Thymus (tissue), 11 donors: ENCODE data around the gene GCNT2. TPM values are rescaled to one million over a fixed set of nuclear protein-coding genes. Genes with fewer than 3 reads are reported as not detected.

ENCODE experiments used
- DNase-seq, 9 donors: peaks; one replicate each; pipeline ENCODE4 v3.0.0-alpha.2; 2013; ENCODE audit warnings: low spot score in 9 of 9, low read depth in 6 of 9, missing footprints in 1 of 9
- H3K27ac ChIP-seq, 2 donors: one replicate each; pipeline ENCODE4 v1.5.1; 2013; ENCODE audit warnings: control low read depth in 1 of 2, low read depth in 1 of 2, low read length in 1 of 2, mild to moderate bottlenecking in 1 of 2, moderate library complexity in 1 of 2
- H3K27me3 ChIP-seq, 2 donors: one replicate each; pipeline ENCODE4 v1.5.1; 2013; ENCODE audit warnings: low read length in 1 of 2; ENCODE audit not compliant: control insufficient read depth in 2 of 2, insufficient read depth in 1 of 2
- H3K36me3 ChIP-seq, 2 donors: one replicate each; pipeline ENCODE4 v1.5.1; 2013; ENCODE audit warnings: low read length in 1 of 2, mild to moderate bottlenecking in 1 of 2, moderate library complexity in 1 of 2; ENCODE audit not compliant: control insufficient read depth in 2 of 2, insufficient read depth in 2 of 2
- H3K4me1 ChIP-seq, 2 donors: one replicate each; pipeline ENCODE4 v1.5.1; 2013; ENCODE audit warnings: low read length in 2 of 2; ENCODE audit not compliant: control insufficient read depth in 2 of 2, insufficient read depth in 2 of 2
- H3K4me3 ChIP-seq, 2 donors: one replicate each; pipeline ENCODE4 v1.5.1; 2013; ENCODE audit warnings: low read length in 2 of 2, control low read depth in 1 of 2, mild to moderate bottlenecking in 1 of 2
- H3K9me3 ChIP-seq, 2 donors: one replicate each; pipeline ENCODE4 v1.5.1; 2013; ENCODE audit warnings: low read length in 1 of 2, mild to moderate bottlenecking in 1 of 2; ENCODE audit not compliant: control insufficient read depth in 2 of 2, insufficient read depth in 1 of 2
- WGBS: extraction: QIAGEN DNeasy Blood & Tissue Kit; methylation state at CpG from one replicate; pipeline ENCODE4 v1.1.7; 2013; 5-methylcytosine and 5-hydroxymethylcytosine counted together
- polyA plus RNA-seq: library from polyadenylated mRNA; stranded (reverse); fragments of 200-250 nt; gene quantifications from one replicate; pipeline ENCODE4 v1.2.3, GENCODE V29; 2013
- total RNA-seq: library from RNA; stranded (reverse); fragments of 120-200 nt; gene quantifications from one replicate; pipeline ENCODE4 v1.2.4, GENCODE V29; 2013
- donor health status: healthy.

The GCNT2 gene
- total and polyA plus RNA-seq, 2 donors, result 1.6 to 1.8 TPM

GRCh38 chr6:10552270-10552810 lies 31.2 kb downstream of the GCNT2 start:
- 96% methylated on average over 5 of the region's 5 CpGs for WGBS
- H3K4me1 ChIP-seq, result peaks cover 0 to 10% of the 10 kb centered on the region in 2 donors

GRCh38 chr6:10553871-10554270 lies 32.7 kb downstream of the GCNT2 start:
- DNase-seq, result no peak
- no peaks in the 10 kb centered on the region for H3K9me3 ChIP-seq
- no peak overlapping the region for H3K4me3 ChIP-seq
- no peaks in the 10 kb centered on the region for H3K36me3 ChIP-seq
- WGBS, result 98% methylated on average over 1 of the region's 1 CpG
- H3K27ac ChIP-seq, result no peak overlapping the region
- H3K4me1 ChIP-seq, result peaks cover 0 to 10% of the 10 kb centered on the region in 2 donors
- no peaks in the 10 kb centered on the region for H3K27me3 ChIP-seq

More at GRCh38 chr6:10552270-10552810, 31.2 kb downstream of the GCNT2 start:
- no peaks in the 10 kb centered on the region for H3K36me3 ChIP-seq
- no peak overlapping the region for H3K4me3 ChIP-seq
- H3K9me3 ChIP-seq, result no peaks in the 10 kb centered on the region
- H3K27ac ChIP-seq, result no peak overlapping the region
- H3K27me3 ChIP-seq, result no peaks in the 10 kb centered on the region
- no peak for DNase-seq

GRCh38 chr6:10554826-10555225 lies 33.7 kb downstream of the GCNT2 start:
- H3K9me3 ChIP-seq, result no peaks in the 10 kb centered on the region
- DNase-seq, result no peak
- H3K27me3 ChIP-seq, result no peaks in the 10 kb centered on the region
- WGBS, result 95% methylated on average over 7 of the region's 7 CpGs
- no peak overlapping the region for H3K4me3 ChIP-seq
- H3K4me1 ChIP-seq, result peaks cover 0 to 10% of the 10 kb centered on the region in 2 donors
- H3K36me3 ChIP-seq, result no peaks in the 10 kb centered on the region
- H3K27ac ChIP-seq, result no peak overlapping the region

DNA sequence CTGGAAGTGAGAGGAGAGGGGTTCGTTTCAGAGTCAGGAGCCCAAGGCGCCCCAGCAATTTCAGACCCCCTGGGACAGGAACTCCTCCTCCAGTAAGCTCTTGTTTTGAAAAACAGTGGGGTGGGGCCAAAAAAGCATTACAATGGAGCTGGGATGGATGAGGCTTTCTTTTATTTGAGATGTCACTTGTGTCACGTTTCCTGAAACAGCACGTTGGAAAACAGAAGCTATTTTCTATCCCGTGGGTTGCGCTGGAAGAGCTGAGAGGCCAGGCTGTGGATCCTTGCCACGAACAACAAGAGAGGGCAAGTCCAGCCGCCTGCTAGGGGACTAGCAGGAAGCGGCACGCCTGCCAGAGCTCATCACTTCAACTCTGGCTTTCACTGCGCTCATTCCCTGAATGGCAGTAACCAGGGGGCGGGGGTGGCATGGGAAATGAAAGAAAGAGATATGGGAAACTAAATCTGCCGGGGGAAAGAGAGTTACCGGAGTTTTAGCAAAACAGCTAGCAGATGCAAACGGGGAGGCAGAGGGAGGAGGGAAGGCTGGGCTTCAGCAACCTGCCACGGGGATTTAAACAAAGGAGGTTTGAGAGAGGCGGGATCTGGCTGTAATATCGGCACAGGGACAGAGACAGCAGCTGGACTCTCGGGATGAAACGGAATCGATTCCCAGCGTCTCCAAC lies 34.6 kb downstream of the GCNT2 start:
- 85% methylated on average over 22 of the region's 22 CpGs for WGBS
- peak in 3 of 9 donors; percentile 8 to 30 (median 12) for DNase-seq

DNA sequence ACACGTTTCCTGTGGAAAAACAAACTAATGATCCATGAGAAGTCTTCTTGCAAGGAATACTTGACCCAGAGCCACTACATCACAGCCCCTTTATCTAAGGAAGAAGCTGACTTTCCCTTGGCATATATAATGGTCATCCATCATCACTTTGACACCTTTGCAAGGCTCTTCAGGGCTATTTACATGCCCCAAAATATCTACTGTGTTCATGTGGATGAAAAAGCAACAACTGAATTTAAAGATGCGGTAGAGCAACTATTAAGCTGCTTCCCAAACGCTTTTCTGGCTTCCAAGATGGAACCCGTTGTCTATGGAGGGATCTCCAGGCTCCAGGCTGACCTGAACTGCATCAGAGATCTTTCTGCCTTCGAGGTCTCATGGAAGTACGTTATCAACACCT lies 35.4 kb downstream of the GCNT2 start:
- H3K4me3 ChIP-seq, result no peak overlapping the region
- H3K9me3 ChIP-seq, result no peaks in the 10 kb centered on the region
- H3K27ac ChIP-seq, result no peak overlapping the region
- DNase-seq, result no peak
- H3K36me3 ChIP-seq, result no peaks in the 10 kb centered on the region
- H3K27me3 ChIP-seq, result no peaks in the 10 kb centered on the region
- H3K4me1 ChIP-seq, result peaks cover 0 to 10% of the 10 kb centered on the region in 2 donors
- 79% methylated on average over 6 of the region's 6 CpGs for WGBS

More for the DNA sequence above, 34.6 kb downstream of the GCNT2 start:
- no peaks in the 10 kb centered on the region for H3K36me3 ChIP-seq
- H3K27ac ChIP-seq, result peak overlapping the region in 1 of 2 donors; percentile 51
- peaks cover 0 to 10% of the 10 kb centered on the region in 2 donors for H3K4me1 ChIP-seq
- no peaks in the 10 kb centered on the region for H3K9me3 ChIP-seq
- no peaks in the 10 kb centered on the region for H3K27me3 ChIP-seq
- peak overlapping the region in 1 of 2 donors; percentile 29 for H3K4me3 ChIP-seq

GRCh38 chr6:10556992-10557391 lies 35.8 kb downstream of the GCNT2 start:
- WGBS, result 94% methylated on average over 6 of the region's 6 CpGs
- Histone ChIP-seq H3K4me3 (no peak overlapping the region), H3K4me1 (peaks cover 0 to 10% of the 10 kb centered on the region in 2 donors), H3K27me3 (no peaks in the 10 kb centered on the region), H3K27ac (no peak overlapping the region), H3K36me3 (no peaks in the 10 kb centered on the region), H3K9me3 (no peaks in the 10 kb centered on the region)
- DNase-seq, result no peak

GRCh38 chr6:10557913-10558312 lies 36.8 kb downstream of the GCNT2 start:
- Histone ChIP-seq H3K36me3 (no peaks in the 10 kb centered on the region), H3K4me1 (peaks cover 0 to 10% of the 10 kb centered on the region in 2 donors), H3K27me3 (no peaks in the 10 kb centered on the region), H3K27ac (no peak overlapping the region), H3K9me3 (no peaks in the 10 kb centered on the region), H3K4me3 (no peak overlapping the region)
- DNase-seq, result no peak

DNA sequence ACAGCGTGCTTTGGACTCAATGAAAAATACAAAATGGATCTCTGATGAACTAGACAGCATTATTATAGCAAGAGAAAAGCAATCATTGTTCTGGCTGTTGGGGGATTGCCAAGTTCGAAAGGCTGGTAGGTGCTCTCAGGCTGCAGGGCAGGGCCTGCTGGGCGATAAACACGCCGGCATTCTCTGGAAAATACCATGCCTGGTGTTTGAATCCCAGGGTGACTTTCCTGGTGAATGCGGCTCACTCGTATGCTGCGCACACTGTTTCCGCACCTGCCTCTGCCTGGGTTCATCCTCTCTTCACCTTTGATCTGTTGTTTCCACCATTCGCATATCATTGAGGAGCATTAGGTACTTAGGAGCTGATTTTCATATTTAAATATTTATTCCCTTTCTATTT lies 37.4 kb downstream of the GCNT2 start:
- Histone ChIP-seq H3K36me3 (no peaks in the 10 kb centered on the region), H3K4me3 (no peak overlapping the region), H3K4me1 (peaks cover 0 to 10% of the 10 kb centered on the region in 2 donors), H3K27ac (no peak overlapping the region), H3K9me3 (no peaks in the 10 kb centered on the region), H3K27me3 (no peaks in the 10 kb centered on the region)
- WGBS, result 98% methylated on average over 10 of the region's 10 CpGs
- no peak for DNase-seq

DNA sequence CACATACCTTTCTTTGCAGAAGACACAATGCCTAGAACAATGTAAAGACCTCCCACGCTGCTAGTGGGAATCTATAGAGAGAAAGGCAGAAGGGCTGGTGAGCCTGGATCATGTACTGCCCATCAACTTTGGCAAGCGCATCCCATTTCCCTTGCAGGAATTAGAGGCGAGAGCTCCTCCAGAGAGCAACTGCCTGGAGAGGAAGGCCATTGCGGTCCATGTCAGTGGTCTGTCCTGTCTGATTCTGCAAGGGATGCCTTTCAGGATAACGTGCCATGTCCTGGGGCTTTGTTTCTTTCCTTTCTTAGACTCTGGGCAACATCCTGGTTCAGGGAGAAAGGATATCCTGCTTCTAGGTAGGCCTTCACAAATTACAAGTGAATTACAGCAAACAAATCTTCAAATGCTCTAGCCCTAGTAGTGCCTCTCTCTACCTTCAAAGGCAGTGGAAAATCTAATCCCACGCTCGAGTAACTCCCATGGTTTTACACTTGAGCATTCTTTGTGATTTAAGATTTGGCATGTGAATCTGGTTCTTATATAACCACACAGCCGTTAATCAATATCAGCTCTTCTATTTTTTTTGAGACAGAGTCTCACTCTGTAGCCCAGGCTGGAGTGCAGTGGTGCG lies 38.5 kb downstream of the GCNT2 start:
- no peak overlapping the region for H3K4me3 ChIP-seq
- WGBS, result 97% methylated on average over 9 of the region's 9 CpGs
- H3K4me1 ChIP-seq, result peaks cover 0 to 10% of the 10 kb centered on the region in 2 donors
- no peaks in the 10 kb centered on the region for H3K27me3 ChIP-seq
- DNase-seq, result no peak
- no peak overlapping the region for H3K27ac ChIP-seq
- no peaks in the 10 kb centered on the region for H3K36me3 ChIP-seq
- no peaks in the 10 kb centered on the region for H3K9me3 ChIP-seq
